ENCODE results near the gene ALKAL2.

Gene ALKAL2

DNA sequence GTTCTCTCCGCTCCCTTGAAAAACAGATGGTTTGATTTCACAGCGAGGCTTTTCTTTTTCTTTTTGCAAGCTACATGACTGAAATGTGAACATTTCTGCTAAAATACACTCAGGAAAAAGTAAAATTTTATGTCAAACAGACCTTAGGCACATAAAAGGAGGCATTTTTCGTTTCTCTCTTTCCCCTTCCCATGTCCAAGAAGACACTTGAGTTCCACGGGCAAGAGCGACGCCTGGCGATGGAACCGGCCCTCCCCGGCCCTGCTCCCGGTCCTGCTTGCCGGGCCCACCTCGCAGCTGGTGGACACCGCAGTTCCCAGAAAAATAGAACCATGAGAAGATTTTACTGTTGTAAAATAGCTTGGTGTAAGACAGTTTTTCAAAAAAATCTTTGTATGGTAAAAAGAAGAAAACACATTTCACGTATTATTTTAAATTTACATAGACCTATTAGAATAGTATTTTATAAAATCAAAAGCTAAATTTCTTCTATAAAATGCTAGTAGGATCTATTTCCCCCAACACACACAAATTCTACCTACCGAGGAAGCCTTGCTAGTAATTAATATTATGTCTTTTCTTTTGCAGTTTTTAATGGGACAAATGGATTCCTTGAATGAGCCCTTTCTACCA, 2.3 kb upstream of the ALKAL2 start:
- DNase-seq (ENCODE audit: low read depth), result no peak

DNA sequence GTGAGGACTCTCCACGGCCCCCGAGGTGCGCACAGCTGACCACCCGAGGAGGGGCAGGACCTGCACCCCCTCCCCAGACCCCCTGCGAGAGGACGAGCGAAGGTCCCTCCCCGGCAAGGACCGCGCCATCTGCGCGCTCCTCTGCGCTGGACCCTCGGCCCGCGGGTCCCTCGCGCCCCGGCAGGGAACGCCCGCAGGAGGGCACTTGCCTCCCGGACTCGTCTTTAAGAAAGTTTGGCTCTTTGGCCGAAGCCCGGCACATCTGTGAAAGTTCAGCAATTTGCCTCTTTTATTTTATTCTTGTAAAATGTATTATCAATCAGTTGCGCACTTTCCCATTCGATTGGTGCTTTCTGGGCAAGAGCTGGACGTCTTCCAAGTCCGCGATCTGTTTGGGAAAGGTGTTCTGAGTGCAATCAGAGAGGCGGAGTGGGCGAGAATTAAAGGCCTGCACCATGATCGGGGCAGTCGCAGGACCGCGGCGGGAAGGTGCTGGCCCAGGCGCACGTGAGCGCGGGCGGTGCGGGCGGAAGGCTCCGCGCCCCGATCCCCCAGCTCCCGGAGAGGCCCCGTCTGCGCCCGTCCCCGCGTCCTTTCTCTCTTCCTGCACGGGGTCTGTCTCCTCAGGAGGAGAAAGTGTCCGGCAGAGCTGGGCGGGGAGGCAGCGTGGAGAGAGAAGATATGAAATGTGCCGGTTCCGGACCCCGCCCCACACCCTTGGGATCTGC, 1.6 kb upstream of the ALKAL2 start:
- no peak for DNase-seq (ENCODE audit: low read depth)

DNA sequence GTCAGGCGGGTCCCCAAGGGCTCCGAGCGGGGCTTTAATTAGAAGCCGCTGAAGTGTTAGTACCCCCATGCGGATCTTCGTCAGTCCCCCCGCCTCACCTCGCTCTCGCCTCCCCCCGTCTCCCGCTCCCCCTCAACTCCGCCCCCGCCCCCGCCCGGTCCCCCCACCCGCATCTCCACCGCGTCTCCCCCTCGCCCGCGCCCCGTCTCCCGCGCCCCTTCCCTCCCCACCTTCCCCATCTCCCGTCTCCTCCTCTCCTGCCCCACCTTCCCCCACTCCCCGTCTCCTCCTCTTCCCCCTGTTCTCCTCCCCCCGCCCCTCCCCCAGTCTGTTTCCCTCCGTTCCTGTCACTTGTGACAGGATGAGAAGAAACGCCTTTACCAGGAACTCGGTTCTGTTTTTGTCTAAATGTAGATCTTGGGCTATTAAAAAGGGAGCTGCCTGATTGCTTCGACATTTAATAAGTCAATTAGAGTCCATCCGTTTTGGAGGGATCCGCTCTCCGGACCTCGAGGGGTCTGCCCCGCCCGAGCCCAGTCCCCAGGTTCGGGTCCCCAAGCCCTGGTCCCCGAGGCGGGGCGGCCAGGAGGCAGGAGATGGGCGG, 969 bp upstream of the ALKAL2 start:
- DNase-seq (ENCODE audit: low read depth), result no peak

- no peak for DNase-seq (ENCODE audit: low read depth)
Observed at GRCh38 chr2:287471-287885, 413 bp downstream of the ALKAL2 start.

DNA sequence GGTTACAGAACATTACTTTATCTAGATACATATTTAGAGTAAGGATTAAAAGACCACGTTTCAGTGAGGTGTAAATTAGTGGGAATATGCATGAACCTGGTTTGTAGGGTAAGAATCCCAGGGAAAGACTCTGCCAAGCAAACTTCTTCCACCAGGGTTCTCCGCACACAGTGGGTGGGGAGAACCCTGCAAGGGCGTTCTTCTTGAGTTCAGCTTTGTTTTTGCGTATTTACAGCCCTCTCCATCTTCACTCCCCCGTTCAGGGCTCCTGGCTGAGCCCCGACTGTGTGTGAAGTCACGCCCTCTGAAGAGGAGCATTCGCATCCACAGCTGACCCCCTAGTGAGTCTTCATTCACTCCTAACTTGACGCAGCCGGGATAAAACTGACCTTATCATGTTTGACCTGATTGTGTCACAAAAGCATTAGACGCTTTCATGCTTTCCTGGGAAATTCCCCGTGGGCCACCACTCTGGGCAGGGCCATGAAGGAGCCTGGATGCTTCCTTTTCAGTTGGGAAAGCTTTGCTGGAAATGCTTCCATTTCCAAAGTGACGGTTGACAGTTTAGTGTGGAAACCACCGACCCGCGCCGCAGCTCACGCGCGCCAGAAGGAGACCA, 1.0 kb downstream of the ALKAL2 start:
- DNase-seq (ENCODE audit: low read depth), result no peak

- no peak for DNase-seq (ENCODE audit: low read depth)
Observed at GRCh38 chr2:286035-286434, 1.9 kb downstream of the ALKAL2 start.

GRCh38 chr2:285531-285930, 2.4 kb downstream of the ALKAL2 start:
- DNase-seq (ENCODE audit: low read depth), result peak; percentile 70

DNA sequence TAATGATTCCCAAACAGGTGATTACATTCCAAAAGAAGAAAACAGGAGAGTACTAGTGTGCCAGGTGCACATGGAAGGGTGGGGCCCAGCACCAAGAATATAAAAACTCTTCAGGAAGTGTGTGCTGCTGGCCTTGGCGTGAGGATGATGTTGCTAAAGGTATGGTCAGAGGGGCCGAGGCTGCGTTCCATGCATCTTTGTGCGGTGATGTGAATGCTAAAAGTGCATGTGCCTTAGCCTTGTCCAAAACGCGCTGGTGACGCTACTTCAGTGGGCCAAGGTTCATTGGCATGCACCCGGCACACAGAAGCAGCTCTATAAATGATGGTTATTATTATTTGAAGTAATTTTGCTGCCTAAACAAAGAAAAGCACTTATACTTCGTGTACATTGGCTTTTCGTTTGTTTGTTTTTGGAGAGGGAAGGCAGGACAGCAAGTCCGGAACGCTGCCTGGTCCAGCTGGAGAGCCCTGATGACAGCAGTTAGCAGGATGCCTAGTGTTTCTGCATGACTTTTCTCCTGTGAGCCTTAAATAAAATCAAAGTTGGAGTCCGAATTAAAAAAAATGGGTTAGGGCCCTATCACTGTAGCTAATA, 2.9 kb downstream of the ALKAL2 start:
- no peak for DNase-seq (ENCODE audit: low read depth)

GRCh38 chr2:283996-284794, 3.7 kb downstream of the ALKAL2 start:
- no peak for DNase-seq (ENCODE audit: low read depth)

DNA sequence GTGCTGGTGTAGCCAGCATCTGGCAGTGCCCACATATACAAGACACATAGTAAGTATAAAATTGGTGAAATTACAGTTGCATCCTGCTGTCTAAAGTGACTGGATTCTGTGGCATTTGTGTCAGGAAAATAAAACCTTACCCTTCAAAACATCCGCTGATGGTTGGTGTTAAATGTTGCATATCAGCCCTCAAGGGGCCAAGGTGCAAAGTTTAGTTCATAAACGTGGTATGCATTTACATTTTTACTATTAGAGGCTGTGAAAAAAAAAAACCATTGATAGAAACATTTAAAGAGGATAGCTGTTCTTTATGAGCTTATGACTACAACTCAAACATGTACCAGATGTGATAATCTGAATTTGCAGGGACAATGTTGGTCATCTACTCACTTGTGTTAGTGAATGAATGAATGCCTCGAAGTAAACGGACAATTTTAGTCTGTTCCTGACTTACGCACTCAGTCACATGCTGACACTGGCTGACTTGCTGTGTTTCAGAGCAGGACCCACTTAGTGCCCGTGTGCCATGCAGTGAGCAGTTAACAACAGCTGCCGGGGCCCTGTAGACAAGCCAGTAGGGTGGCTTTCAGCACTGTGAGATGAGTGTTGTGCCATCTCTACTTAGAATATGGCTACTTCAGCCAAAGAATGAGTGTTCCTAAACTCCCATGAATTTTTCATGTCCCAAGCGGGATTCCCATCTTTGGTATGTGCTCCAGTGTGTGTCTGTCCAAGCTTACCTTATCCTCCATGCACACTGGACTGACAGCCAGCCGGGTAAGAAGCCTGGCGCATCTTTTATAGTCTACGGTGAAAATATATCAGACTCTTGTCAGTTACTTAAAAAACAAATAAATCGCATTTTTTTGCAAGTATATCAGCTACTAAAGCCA, 5.3 kb downstream of the ALKAL2 start:
- no peak for DNase-seq (ENCODE audit: low read depth)

- no peak for DNase-seq (ENCODE audit: low read depth)
Observed at GRCh38 chr2:281381-281780, 6.5 kb downstream of the ALKAL2 start.

DNA sequence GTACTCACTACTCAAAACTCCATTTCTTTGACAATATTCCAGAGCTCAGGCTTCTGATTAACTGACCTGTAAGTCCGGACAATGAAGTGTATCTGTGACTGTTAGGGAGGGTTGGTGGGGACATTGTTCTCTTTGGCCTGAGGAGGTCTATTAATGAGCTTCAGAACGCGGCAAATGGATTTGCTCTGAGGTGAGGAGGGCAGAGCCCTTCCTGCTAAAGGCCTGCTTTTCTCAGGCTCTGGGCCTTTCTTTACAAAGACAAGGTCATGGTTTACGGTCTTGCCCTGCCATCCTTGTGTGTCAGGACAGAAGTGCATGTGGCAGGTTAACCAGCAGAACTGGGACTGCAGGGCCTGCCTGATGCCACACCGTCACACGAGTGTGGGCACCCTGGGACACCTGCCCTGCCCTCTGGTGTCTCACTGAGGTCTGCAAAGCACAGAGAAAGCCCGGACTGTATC, 7.2 kb downstream of the ALKAL2 start:
- no peak for DNase-seq (ENCODE audit: low read depth)

DNA sequence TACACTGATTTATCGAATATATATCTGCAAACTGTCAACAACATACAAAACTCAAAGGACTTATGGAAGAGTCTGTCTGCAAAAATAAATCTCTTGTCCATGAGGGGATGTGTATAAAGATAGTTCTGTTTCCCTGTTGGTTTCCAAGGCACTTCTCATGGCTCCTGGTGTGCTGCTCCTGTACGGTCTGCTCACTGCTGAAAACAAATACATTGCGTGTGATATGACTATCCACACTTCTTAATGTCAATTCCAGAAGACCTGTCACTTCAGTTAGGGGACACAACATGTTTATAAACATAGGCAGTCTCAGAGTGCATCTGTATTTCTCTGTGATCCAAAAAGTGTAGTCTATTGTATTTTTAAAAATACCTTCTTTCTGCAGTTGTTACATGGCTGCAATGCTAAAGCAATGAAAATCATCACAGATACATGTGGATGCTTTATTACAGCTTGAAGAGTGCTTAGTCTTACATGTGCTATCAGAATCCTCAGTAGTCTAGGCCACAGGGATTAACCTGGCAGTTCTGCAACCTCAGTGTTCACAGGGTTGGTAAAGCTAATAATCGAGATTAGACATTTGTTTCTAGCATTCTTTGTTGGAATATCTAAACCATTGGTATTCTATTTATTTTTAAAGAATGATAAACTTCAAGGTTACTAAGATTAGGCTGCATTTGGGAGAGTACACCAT, 7.8 kb downstream of the ALKAL2 start:
- DNase-seq (ENCODE audit: low read depth), result no peak

- no peak for DNase-seq (ENCODE audit: low read depth)
Observed at GRCh38 chr2:279366-279765, 8.5 kb downstream of the ALKAL2 start.

GRCh38 chr2:278927-279320, 9.0 kb downstream of the ALKAL2 start:
- no peak for DNase-seq (ENCODE audit: low read depth)

GRCh38 chr2:278312-278926, 9.5 kb downstream of the ALKAL2 start:
- DNase-seq (ENCODE audit: low read depth), result no peak

- DNase-seq (ENCODE audit: low read depth), result no peak
Observed at GRCh38 chr2:275466-275865, 12.4 kb downstream of the ALKAL2 start.

GRCh38 chr2:274503-274902, 13.4 kb downstream of the ALKAL2 start:
- no peak for DNase-seq (ENCODE audit: low read depth)

GRCh38 chr2:273333-273732, 14.6 kb downstream of the ALKAL2 start:
- no peak for DNase-seq (ENCODE audit: low read depth)

GRCh38 chr2:271917-272316, 16.0 kb downstream of the ALKAL2 start:
- no peak for DNase-seq (ENCODE audit: low read depth)

All from GM04503 (cell line).